COLO668 (cell line): Measurements from ENCODE around the gene MAPK8.
"Not testable (repeated sequence)": the region's sequence is repeated elsewhere in the genome, so short reads cannot be mapped to it uniquely, and the experiment has no call there.

Source experiments
- DNase-seq: peaks from one replicate; lab custom pipeline; 2025; ENCODE audit not compliant: unreplicated experiment; lab: John Stamatoyannopoulos, UW

MAPK8 gene

GRCh38 chr10:48333856-48334255, 27.4 kb downstream of the MAPK8 start:
- no peak for DNase-seq

GRCh38 chr10:48335788-48336187, 29.3 kb downstream of the MAPK8 start:
- DNase-seq = no peak

- no peak for DNase-seq
Observed at GRCh38 chr10:48336978-48337599, 30.6 kb downstream of the MAPK8 start.

- no peak for DNase-seq
Observed at GRCh38 chr10:48340734-48341133, 34.3 kb downstream of the MAPK8 start.

- no peak for DNase-seq
Observed at GRCh38 chr10:48343106-48343505, 36.6 kb downstream of the MAPK8 start.

- DNase-seq = no peak
Observed at GRCh38 chr10:48343921-48344598, 37.6 kb downstream of the MAPK8 start.

GRCh38 chr10:48346248-48346647, 39.8 kb downstream of the MAPK8 start:
- DNase-seq = not testable (repeated sequence)

- not testable (repeated sequence) for DNase-seq
Observed at GRCh38 chr10:48347539-48347938, 41.1 kb downstream of the MAPK8 start.

GRCh38 chr10:48347943-48348342, 41.5 kb downstream of the MAPK8 start:
- DNase-seq = not testable (repeated sequence)

GRCh38 chr10:48353246-48353645, 46.8 kb downstream of the MAPK8 start:
- DNase-seq = no peak

GRCh38 chr10:48357631-48358030, 51.2 kb downstream of the MAPK8 start:
- no peak for DNase-seq

- no peak for DNase-seq
Observed at GRCh38 chr10:48358162-48358561, 51.7 kb downstream of the MAPK8 start.

- no peak for DNase-seq
Observed at GRCh38 chr10:48358838-48359237, 52.4 kb downstream of the MAPK8 start.

GRCh38 chr10:48361176-48361575, 54.7 kb downstream of the MAPK8 start:
- DNase-seq = no peak

GRCh38 chr10:48363617-48364355, 57.3 kb downstream of the MAPK8 start:
- DNase-seq = peak; percentile 19

- no peak for DNase-seq
Observed at GRCh38 chr10:48364659-48365405, 58.4 kb downstream of the MAPK8 start.

GRCh38 chr10:48365668-48366067, 59.2 kb downstream of the MAPK8 start:
- no peak for DNase-seq

- DNase-seq = no peak
Observed at GRCh38 chr10:48366261-48366660, 59.8 kb downstream of the MAPK8 start.

GRCh38 chr10:48369501-48369900, 63.0 kb downstream of the MAPK8 start:
- DNase-seq = no peak

- DNase-seq = no peak
Observed at GRCh38 chr10:48377751-48378530, 71.5 kb downstream of the MAPK8 start.

- DNase-seq = no peak
Observed at GRCh38 chr10:48378675-48379074, 72.2 kb downstream of the MAPK8 start.
